Measurements from ENCODE around the gene KDM4D. TPM values are rescaled to one million over a fixed set of nuclear protein-coding genes. Genes with fewer than 3 reads are reported as not detected.

The KDM4D gene
- total and polyA plus RNA-seq, 2 of the 8 experiments (the other 6 are each of a cell fraction or from before 2014, with no cell fraction given): 1.5 to 4.5 TPM

- TF ChIP-seq CHD7 (IDR thresholded peaks at IDR 0.05; ENCODE audit: insufficient replicate concordance, low read length) (no peak), MAX (IDR thresholded peaks at IDR 0.05) (no peak), TBP (IDR thresholded peaks at IDR 0.05; ENCODE audit: low read depth, low read length) (no peak), BACH1 (IDR thresholded peaks at IDR 0.05; ENCODE audit: low read length) (no peak)
Measured at GRCh38 chr11:94988748-94989147, 15.2 kb downstream of the KDM4D start (continued).

All from H1 (cell line).